ENCODE measurements around the gene MAN1A1.

- TF ChIP-seq CTCF (IDR thresholded peaks at IDR 0.05): no peak
- TF ChIP-seq POLR2A (IDR thresholded peaks at IDR 0.05): no peak
Measured at GRCh38 chr6:119218548-119218947, 131.0 kb downstream of the MAN1A1 start.

Measured in esophagus squamous epithelium (tissue), 4 donors.